ENCODE results near the gene KLHL10. TPM values are rescaled to one million over a fixed set of nuclear protein-coding genes. Genes with fewer than 3 reads are reported as not detected.

KLHL10 gene
- total and polyA plus RNA-seq, 2 of the 13 experiments (the other 11 are each of a cell fraction or from before 2014, with no cell fraction given) = 0.04 to 0.08 TPM

DNA sequence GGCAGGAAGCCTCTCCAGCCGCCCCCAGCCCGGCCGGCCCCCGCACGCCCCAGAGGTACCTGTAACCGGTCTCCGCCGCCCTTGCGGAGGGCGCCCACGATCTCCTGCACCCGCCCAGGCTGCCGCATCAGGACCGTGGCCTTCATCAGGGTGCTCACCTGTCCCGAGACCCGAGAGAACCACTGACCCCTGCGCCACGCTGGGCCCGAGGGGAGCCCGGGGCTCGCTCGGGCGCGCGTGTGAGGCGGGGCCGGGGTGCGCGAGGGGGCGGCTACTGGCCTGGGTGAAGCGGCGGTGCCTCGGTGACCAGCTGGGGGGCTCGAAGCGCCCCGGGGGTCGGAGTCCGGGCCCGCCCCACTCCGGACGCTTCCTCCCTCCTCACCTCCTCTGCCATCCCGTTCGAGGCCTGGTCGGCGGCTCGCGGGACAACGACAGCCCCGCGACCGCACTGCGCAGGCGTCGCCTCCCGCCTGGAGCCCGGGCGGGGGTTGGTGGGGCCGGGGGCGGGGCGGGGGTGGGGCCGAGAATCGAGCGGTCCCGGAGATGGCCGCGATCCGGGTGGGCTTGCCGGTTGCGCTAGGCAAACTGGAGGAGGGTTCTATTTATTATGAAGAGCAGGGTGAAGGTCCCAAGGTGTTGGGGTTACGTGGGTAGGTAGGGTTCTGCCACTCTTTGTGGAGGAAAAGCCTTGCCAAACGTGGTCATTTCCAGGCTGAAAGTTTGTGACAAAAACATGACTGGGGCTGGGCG is 1.6 kb upstream of the KLHL10 start, which contains the start of gene NT5C3B (continued):
- TF ChIP-seq, protein P1, sequence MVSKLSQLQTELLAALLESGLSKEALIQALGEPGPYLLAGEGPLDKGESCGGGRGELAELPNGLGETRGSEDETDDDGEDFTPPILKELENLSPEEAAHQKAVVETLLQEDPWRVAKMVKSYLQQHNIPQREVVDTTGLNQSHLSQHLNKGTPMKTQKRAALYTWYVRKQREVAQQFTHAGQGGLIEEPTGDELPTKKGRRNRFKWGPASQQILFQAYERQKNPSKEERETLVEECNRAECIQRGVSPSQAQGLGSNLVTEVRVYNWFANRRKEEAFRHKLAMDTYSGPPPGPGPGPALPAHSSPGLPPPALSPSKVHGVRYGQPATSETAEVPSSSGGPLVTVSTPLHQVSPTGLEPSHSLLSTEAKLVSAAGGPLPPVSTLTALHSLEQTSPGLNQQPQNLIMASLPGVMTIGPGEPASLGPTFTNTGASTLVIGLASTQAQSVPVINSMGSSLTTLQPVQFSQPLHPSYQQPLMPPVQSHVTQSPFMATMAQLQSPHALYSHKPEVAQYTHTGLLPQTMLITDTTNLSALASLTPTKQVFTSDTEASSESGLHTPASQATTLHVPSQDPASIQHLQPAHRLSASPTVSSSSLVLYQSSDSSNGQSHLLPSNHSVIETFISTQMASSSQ (IDR thresholded peaks at IDR 0.05; ENCODE audit: low read depth) = no peak
- TF ChIP-seq, protein P1 (CRISPR knock-in tag; IDR thresholded peaks at IDR 0.05; ENCODE audit: borderline replicate concordance) = no peak
- TF ChIP-seq, protein P2, sequence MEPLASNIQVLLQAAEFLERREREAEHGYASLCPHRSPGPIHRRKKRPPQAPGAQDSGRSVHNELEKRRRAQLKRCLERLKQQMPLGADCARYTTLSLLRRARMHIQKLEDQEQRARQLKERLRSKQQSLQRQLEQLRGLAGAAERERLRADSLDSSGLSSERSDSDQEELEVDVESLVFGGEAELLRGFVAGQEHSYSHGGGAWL (CRISPR knock-in tag; IDR thresholded peaks at IDR 0.05) = no peak; the same call in 1 of the 2 replicates
- TF ChIP-seq MED13 (CRISPR knock-in tag; IDR thresholded peaks at IDR 0.05) (no peak), BRD4 (CRISPR knock-in tag; IDR thresholded peaks at IDR 0.05) (no peak), ZNF251 (CRISPR knock-in tag; IDR thresholded peaks at IDR 0.05) (no peak), ZBTB38 (CRISPR knock-in tag; IDR thresholded peaks at IDR 0.05) (peak; percentile 38; the same call in 1 of the 2 replicates), ZNF17 (CRISPR knock-in tag; IDR thresholded peaks at IDR 0.05) (no peak), MLLT10 (CRISPR knock-in tag; IDR thresholded peaks at IDR 0.05) (no peak), ZFP1 (CRISPR knock-in tag; IDR thresholded peaks at IDR 0.05) (no peak), ZMAT3 (CRISPR knock-in tag; conservative IDR thresholded peaks at IDR 0.05) (no peak), RBFOX2 (IDR thresholded peaks at IDR 0.05; ENCODE audit: low read depth, low read length) (peak; percentile 83), ZNF558 (CRISPR knock-in tag; IDR thresholded peaks at IDR 0.05; ENCODE audit: borderline replicate concordance) (peak; percentile 49; the same call in 1 of the 2 replicates), SMAD3 (CRISPR knock-in tag; IDR thresholded peaks at IDR 0.05) (no peak), DMAP1 (CRISPR knock-in tag; IDR thresholded peaks at IDR 0.05) (peak; percentile 52), GATA4 (IDR thresholded peaks at IDR 0.05; ENCODE audit: borderline replicate concordance, low read depth) (peak; percentile 19; the same call in 1 of the 2 replicates), ZBTB20 (CRISPR knock-in tag; IDR thresholded peaks at IDR 0.05; ENCODE audit: borderline replicate concordance, low read depth) (peak; percentile 42; the same call in 1 of the 2 replicates), ZFP37 (CRISPR knock-in tag; IDR thresholded peaks at IDR 0.05; ENCODE audit: borderline replicate concordance) (no peak)
- TF ChIP-seq, protein P3, sequence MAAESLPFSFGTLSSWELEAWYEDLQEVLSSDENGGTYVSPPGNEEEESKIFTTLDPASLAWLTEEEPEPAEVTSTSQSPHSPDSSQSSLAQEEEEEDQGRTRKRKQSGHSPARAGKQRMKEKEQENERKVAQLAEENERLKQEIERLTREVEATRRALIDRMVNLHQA (CRISPR knock-in tag; IDR thresholded peaks at IDR 0.05) = no peak
- TF ChIP-seq, protein P4, sequence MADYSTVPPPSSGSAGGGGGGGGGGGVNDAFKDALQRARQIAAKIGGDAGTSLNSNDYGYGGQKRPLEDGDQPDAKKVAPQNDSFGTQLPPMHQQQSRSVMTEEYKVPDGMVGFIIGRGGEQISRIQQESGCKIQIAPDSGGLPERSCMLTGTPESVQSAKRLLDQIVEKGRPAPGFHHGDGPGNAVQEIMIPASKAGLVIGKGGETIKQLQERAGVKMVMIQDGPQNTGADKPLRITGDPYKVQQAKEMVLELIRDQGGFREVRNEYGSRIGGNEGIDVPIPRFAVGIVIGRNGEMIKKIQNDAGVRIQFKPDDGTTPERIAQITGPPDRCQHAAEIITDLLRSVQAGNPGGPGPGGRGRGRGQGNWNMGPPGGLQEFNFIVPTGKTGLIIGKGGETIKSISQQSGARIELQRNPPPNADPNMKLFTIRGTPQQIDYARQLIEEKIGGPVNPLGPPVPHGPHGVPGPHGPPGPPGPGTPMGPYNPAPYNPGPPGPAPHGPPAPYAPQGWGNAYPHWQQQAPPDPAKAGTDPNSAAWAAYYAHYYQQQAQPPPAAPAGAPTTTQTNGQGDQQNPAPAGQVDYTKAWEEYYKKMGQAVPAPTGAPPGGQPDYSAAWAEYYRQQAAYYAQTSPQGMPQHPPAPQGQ (CRISPR knock-in tag; IDR thresholded peaks at IDR 0.05; ENCODE audit: borderline replicate concordance) = no peak
- TF ChIP-seq, protein P5, sequence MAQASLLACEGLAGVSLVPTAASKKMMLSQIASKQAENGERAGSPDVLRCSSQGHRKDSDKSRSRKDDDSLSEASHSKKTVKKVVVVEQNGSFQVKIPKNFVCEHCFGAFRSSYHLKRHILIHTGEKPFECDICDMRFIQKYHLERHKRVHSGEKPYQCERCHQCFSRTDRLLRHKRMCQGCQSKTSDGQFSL (CRISPR knock-in tag; IDR thresholded peaks at IDR 0.05) = no peak
- TF ChIP-seq, protein P6, sequence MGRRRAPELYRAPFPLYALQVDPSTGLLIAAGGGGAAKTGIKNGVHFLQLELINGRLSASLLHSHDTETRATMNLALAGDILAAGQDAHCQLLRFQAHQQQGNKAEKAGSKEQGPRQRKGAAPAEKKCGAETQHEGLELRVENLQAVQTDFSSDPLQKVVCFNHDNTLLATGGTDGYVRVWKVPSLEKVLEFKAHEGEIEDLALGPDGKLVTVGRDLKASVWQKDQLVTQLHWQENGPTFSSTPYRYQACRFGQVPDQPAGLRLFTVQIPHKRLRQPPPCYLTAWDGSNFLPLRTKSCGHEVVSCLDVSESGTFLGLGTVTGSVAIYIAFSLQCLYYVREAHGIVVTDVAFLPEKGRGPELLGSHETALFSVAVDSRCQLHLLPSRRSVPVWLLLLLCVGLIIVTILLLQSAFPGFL (CRISPR knock-in tag; IDR thresholded peaks at IDR 0.05) = no peak
